Fibroblast of mammary gland (primary cell): ENCODE results near the gene CCSER1.

Experiments used
- DNase-seq: peaks from one replicate; pipeline ENCODE4 v3.0.0-alpha.2; 2010; ENCODE audit warnings: low read depth
- H3K4me3 ChIP-seq: 2 replicates; pipeline ENCODE4 v1.5.1; 2011; ENCODE audit warnings: low read depth, mild to moderate bottlenecking, low read length, moderate library complexity; ENCODE audit not compliant: control insufficient read depth
- TF ChIP-seq, protein P1 (sequence below): conservative IDR thresholded peaks from 2 replicates; pipeline ENCODE4 v1.5.1; 2011; ENCODE audit warnings: low read depth, low read length, inconsistent platforms; ENCODE audit not compliant: control insufficient read depth, insufficient read depth

CCSER1 gene

DNA sequence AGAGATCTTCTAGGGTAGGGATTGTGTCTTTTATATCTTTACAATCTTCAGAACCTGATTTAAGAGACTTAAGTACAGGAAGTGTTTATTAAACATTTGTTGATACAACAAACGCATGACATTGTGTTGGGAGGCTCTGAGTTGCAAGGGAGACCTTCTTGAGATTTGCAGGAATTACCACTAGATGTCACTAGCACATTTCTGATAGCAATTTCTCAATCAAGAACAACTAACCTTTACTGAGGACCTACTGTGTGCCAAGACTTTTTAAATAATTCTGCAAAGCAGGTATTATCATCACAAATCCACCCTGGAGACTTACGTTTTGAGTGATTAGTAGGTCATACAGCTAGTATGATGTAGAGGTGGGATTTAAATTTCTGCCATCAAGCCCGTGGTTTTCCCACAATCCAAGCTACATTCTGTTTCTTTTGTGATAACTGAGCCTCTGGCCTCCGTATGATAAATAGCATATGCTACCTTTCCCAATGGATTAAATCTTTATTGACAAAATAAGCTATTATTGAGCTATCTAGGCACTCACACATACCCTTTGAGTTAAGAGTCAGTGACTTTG is 986.0 kb downstream of the CCSER1 start:
- DNase-seq: peak; percentile 25
- TF ChIP-seq, protein P1, sequence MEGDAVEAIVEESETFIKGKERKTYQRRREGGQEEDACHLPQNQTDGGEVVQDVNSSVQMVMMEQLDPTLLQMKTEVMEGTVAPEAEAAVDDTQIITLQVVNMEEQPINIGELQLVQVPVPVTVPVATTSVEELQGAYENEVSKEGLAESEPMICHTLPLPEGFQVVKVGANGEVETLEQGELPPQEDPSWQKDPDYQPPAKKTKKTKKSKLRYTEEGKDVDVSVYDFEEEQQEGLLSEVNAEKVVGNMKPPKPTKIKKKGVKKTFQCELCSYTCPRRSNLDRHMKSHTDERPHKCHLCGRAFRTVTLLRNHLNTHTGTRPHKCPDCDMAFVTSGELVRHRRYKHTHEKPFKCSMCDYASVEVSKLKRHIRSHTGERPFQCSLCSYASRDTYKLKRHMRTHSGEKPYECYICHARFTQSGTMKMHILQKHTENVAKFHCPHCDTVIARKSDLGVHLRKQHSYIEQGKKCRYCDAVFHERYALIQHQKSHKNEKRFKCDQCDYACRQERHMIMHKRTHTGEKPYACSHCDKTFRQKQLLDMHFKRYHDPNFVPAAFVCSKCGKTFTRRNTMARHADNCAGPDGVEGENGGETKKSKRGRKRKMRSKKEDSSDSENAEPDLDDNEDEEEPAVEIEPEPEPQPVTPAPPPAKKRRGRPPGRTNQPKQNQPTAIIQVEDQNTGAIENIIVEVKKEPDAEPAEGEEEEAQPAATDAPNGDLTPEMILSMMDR: peak; percentile 42
- no peak overlapping the region for H3K4me3 ChIP-seq

DNA sequence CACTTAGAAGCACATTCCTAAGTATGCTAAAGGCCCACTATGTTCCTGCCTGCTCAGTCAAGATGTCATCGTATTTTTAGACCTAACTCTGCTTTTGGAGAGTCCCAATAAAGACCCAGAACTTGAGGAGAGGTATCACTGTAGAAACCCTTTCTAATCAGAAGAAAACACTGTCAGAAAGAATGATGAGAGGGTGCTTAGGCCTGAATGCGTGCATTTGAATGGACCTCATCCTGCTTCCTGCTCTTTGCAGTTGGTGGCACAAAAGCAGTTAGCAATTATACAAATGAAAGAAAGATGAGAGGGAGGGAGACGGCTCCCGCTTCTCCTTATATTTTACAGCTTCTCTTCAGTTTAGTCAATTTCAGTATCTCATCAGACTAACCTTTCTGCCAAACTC is 987.2 kb downstream of the CCSER1 start:
- TF ChIP-seq, protein P1: no peak
- no peak overlapping the region for H3K4me3 ChIP-seq
- no peak for DNase-seq

DNA sequence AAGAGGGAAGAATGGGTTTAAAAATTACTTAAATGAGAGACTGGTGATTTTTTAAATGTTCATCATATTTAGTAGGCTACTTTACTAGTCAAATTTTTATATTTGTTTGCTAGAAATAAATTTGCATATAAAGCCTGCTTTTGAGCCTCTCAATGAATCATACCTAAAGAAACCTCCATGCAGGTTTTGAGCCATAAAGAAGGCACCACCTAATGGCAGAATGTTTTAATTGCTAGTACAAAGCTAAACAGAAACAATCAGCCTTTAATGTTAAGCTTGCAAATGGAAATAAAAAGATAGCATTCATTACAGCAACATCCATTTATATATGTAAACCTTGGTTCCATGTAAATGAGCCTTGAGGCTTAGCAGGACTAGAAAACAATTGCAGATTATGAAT is 989.7 kb downstream of the CCSER1 start:
- TF ChIP-seq, protein P1: no peak
- H3K4me3 ChIP-seq: no peak overlapping the region
- DNase-seq: peak; percentile 0

DNA sequence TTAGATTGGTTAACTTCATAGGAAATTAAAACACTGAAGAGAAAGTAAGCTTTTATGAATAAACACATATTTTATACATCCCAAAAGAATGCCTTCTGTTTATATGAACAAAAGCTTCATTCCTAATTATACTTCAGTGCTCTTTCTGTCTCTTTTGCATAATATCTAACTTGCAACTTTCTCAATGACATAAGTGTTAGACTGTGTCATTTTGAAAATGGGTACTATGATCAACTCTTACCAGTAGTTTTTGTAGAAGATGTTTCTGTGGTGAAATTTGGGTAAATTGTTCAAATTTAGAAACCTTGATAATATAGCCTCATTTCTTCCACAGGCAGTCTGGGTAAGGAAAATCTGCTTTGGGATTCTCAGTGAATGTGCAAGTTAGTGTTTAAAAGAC is 991.4 kb downstream of the CCSER1 start:
- no peak overlapping the region for H3K4me3 ChIP-seq
- TF ChIP-seq, protein P1: no peak
- DNase-seq: no peak

DNA sequence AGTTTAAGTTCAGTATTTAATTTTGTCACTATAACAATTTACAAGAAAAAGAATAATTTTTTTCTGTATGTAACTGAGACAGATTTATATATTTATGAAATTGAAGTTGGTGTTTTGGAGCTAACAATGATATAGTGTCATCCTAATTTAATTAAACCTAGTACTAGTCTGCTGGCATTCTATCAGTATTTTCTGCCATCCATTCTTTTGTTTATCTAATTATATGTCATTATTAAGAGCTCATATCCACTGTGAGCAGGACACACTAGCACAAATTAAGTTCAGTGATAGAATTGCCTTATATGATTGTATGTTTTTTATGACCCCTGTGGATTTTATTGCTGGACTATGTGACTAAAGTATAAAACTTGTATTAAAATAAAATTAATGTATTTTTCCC is 996.5 kb downstream of the CCSER1 start:
- TF ChIP-seq, protein P1: no peak
- H3K4me3 ChIP-seq: no peak overlapping the region
- DNase-seq: no peak

DNA sequence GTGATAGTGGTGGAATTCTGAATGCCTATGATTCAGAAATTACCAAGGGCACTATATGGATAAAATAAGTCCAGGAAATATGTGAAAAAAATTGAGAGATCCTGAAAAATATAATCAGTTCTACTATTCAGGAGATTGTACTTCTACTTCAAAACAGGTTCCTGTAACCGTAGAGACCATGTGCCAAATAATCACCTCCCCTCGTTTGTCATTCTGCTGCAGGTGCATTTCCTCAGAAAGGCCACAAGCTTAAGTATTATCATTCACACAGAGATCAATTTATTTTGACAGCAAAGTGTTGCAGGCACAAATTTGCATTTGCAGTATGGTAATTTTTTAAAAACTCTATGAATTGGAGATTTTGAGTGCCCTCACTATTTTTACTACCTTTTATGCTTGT is 1000.0 kb downstream of the CCSER1 start:
- H3K4me3 ChIP-seq: no peak overlapping the region
- no peak for DNase-seq
- TF ChIP-seq, protein P1: no peak

DNA sequence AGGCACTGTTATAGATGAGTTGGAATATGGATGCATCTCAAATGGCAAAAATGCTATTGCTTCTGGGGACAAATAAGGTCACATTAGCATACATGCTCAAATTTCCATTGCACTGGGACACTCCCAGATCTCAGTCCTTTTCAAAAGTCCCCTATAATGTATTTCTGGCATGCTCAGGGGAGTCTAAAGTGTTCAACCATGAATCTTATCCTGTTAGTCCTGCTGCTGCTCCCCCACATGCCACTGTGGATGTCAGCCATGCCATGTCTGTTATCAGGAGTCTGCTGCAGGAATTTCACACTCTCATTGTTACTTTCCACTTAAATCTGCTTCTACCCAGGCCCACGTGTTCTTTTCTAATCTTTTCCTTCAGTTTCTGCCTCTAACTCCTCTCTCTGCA is 1000.6 kb downstream of the CCSER1 start:
- no peak overlapping the region for H3K4me3 ChIP-seq
- no peak for DNase-seq
- TF ChIP-seq, protein P1: no peak
